OCI-LY7 (cell line): ENCODE data around the gene XRCC5.

Experiments used
- EZH2phosphoT487 ChIP-seq: fragments of 200-600 bp; sonication (generic); IDR thresholded peaks from 2 replicates; pipeline ENCODE4 v1.6.1; 2018; ENCODE audit warnings: low read depth, borderline replicate concordance, mild to moderate bottlenecking, mixed run types, antibody characterized with exemption, low read length, moderate library complexity, mixed read lengths
- TF ChIP-seq, protein P1 (sequence below): fragments of 200-600 bp; sonication (generic); conservative IDR thresholded peaks from 2 replicates; pipeline ENCODE4 v1.5.1; 2014; ENCODE audit warnings: mild to moderate bottlenecking, antibody characterized with exemption, low read length, moderate library complexity, mixed read lengths

DNA sequence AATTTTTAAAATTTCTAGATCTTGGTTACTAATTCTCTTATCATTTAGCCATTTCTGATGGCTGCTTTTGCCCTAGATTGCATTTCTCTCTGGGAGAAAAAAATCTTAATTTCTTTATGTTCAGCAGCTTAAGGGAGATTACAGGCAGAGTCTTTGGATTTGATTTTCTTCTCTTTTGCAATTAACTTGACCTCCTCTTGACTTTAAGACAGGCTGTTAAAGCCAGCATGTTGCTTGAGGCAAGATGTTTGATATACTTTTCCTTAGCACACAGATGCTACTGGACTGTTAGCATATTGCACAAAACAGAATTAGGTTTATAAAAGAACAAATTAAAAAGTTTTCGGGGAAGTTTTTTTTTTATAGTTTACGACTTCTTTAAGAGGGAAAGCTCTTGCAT is 50.0 kb downstream of the XRCC5 start:
- TF ChIP-seq, protein P1, sequence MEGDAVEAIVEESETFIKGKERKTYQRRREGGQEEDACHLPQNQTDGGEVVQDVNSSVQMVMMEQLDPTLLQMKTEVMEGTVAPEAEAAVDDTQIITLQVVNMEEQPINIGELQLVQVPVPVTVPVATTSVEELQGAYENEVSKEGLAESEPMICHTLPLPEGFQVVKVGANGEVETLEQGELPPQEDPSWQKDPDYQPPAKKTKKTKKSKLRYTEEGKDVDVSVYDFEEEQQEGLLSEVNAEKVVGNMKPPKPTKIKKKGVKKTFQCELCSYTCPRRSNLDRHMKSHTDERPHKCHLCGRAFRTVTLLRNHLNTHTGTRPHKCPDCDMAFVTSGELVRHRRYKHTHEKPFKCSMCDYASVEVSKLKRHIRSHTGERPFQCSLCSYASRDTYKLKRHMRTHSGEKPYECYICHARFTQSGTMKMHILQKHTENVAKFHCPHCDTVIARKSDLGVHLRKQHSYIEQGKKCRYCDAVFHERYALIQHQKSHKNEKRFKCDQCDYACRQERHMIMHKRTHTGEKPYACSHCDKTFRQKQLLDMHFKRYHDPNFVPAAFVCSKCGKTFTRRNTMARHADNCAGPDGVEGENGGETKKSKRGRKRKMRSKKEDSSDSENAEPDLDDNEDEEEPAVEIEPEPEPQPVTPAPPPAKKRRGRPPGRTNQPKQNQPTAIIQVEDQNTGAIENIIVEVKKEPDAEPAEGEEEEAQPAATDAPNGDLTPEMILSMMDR = no peak
- no peak for TF ChIP-seq EZH2phosphoT487
